HFF-Myc (cell line): ENCODE results near the gene FBXO31.

Experiments
- DNase-seq: peaks from one replicate; pipeline ENCODE4 v3.0.0-alpha.2; 2011; ENCODE audit warnings: low read depth; ENCODE audit errors: extremely low read depth
- H3K4me3 ChIP-seq: replicated peaks from 2 replicates; pipeline ENCODE4 v1.5.1; 2011; ENCODE audit warnings: low read depth, mild to moderate bottlenecking, control low read depth, low read length
- CTCF ChIP-seq: IDR thresholded peaks from 2 replicates; pipeline ENCODE4 v1.5.1; 2012; ENCODE audit warnings: mild to moderate bottlenecking, low read depth, low read length, control low read depth; ENCODE audit errors: missing control alignments

FBXO31 gene

DNA sequence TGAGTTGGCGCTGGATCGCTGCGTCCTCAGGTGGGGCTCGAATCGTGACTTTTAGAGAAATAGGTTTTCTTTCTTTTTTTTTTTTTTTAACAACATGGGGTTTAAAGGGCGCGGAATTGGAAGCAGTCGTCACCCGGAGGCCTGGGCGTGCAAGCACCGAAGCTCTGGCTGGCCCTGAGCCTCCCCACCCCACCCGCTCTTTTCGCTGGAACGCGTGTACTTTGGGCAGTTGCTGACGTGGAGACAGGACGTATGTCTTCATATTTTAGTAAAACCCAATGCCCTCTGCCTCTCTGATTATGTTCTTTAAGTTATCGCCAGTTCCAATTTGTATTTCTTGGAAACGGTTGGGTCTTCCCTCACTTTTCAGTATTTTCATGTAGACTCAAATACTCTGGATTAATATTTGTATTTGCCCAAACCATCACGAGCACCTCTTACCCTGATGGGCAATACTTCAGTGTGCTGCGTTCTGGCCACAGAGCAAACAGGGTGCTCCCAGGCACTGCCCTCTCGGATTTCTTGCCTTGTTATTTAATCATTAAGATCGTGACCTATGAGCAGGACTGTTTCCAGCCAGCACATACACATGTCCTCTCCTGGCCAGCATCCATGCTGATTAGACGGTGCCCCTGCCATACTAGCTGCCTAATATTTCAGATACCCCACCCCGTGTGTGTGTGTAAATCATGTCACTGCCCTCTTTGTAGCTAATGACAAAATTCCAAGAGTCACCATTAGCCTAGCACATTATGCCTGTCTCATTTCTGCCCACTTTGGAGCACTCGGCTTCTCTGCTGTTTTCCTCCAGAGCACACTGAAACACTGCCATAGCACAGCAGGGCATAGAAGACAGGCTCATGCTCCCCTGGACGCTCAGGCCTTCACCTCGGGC is 65.6 kb downstream of the FBXO31 start:
- no peak for TF ChIP-seq CTCF
- H3K4me3 ChIP-seq, result peak overlapping the region; percentile 90
- no peak for DNase-seq

DNA sequence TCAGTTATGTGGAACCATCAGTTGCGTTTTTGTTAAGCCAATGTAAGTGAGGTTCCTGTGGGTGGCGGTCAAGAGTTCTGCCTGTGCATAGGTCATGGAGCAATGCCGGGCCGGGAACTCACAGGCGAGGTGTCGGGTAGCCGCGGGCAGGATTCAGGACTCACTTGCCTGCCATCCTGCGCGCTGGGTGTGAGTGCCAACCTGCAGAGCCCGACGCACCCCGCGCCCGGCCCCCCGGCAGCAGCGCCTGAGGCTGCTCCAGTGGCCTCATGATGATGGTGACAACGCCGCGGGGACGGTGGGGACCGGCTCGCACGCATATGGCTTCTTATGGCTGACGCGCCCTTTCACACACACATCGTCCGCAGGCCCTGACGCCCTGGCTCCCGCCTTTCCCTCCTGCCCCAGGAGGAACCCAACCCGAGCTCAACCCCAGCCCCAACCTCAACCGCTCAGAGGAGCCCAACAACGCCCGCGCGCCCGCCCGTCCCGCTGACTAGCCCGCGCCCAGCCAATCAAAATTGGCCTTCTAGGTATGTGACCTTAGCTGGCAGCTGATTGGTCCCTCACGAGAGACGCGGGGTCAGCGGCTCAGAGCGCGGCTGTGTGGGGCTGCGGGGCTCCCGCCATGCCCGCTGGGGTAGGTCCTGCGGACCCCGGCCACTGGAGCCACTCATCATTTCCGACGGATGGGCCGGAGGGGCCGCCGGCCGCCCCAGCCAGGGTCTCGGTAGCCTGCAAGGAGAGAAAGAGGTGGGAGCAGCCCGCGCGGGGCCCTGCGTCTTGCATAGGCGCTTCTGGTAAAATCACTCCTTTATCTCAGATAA is 66.4 kb downstream of the FBXO31 start, which contains the start of gene C16orf95:
C16orf95 (minus strand) TSS at position 470 of the 827 bp plus-strand sequence; CDS start at position 320, 150 bp downstream.
- H3K4me3 ChIP-seq, result peak within 1 kb of the TSS; percentile 90
- peak; percentile 85 for DNase-seq
- TF ChIP-seq CTCF, result peak; percentile 60

- peak overlapping the region; percentile 90 for H3K4me3 ChIP-seq
- no peak for TF ChIP-seq CTCF
- DNase-seq, result no peak
Measured at GRCh38 chr16:87316450-87316922, 67.1 kb downstream of the FBXO31 start.

DNA sequence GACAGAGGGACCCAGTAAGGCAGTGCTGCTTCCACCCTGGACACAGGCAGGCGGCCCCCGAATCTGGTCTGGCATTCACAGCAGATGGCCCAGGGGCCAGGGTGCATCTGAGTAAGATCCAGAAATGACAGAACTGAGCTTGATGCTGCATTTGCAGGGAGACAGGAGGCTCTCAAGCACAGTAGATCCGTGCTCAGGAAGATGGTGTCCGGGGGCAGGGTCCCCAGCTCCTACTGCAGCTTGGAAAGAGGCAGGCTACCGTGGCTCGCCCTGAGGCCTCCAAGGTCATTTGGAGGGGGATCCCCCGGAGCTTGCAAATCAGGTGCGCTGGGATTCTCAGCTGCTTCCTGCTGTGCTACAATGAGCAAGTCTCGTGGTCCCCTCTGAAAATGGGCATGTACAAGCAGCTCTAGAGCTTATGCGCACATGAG is 68.6 kb downstream of the FBXO31 start:
- no peak for DNase-seq
- TF ChIP-seq CTCF, result no peak
- H3K4me3 ChIP-seq, result no peak overlapping the region

GRCh38 chr16:87312008-87312407 is 71.6 kb downstream of the FBXO31 start:
- DNase-seq, result no peak
- H3K4me3 ChIP-seq, result no peak overlapping the region
- no peak for TF ChIP-seq CTCF

- DNase-seq, result no peak
- no peak overlapping the region for H3K4me3 ChIP-seq
- TF ChIP-seq CTCF, result no peak
Measured at GRCh38 chr16:87311387-87311786, 72.2 kb downstream of the FBXO31 start.
